ENCODE measurements around the gene SLC46A2.

Gene SLC46A2

DNA sequence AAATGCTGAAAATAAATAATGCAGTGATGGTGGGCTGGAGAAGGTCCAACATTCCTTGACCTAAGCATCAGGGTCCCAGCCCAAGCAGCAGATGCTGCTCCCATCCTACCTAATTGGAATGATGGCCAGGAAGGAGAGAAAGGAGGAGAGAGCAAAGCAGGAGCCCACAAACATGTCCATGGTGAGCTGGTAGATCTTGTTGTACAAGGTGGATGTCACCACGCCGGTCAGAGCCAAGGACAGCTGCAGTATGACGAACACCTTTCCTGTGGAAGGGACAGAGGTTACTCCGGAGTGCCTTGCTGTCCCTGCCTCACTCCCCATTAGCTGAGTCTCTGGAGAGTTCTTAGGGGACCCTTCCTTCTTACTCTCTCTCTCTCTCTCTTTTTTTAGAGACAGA lies 4.3 kb downstream of the SLC46A2 start:
- no peaks in the 10 kb centered on the region for H3K9me2 ChIP-seq (ENCODE audit: low read depth, low read length)
- no peak overlapping the region for H3K9ac ChIP-seq (ENCODE audit: low read length)
- TF ChIP-seq, protein P1, sequence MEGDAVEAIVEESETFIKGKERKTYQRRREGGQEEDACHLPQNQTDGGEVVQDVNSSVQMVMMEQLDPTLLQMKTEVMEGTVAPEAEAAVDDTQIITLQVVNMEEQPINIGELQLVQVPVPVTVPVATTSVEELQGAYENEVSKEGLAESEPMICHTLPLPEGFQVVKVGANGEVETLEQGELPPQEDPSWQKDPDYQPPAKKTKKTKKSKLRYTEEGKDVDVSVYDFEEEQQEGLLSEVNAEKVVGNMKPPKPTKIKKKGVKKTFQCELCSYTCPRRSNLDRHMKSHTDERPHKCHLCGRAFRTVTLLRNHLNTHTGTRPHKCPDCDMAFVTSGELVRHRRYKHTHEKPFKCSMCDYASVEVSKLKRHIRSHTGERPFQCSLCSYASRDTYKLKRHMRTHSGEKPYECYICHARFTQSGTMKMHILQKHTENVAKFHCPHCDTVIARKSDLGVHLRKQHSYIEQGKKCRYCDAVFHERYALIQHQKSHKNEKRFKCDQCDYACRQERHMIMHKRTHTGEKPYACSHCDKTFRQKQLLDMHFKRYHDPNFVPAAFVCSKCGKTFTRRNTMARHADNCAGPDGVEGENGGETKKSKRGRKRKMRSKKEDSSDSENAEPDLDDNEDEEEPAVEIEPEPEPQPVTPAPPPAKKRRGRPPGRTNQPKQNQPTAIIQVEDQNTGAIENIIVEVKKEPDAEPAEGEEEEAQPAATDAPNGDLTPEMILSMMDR (IDR thresholded peaks at IDR 0.05; ENCODE audit: low read length) = no peak
- no peak for TF ChIP-seq EZH2 (IDR thresholded peaks at IDR 0.05; ENCODE audit: borderline replicate concordance, low read length)
- no peaks in the 10 kb centered on the region for H3K27me3 ChIP-seq (ENCODE audit: insufficient read depth, low read length)
- no peak overlapping the region for H3K27ac ChIP-seq (ENCODE audit: low read depth, low read length, poor library complexity, severe bottlenecking)
- no peaks in the 10 kb centered on the region for H3K36me3 ChIP-seq (ENCODE audit: insufficient read depth, low read length)
- H3K4me3 ChIP-seq (ENCODE audit: low read depth, low read length, poor library complexity, severe bottlenecking) = no peak overlapping the region
- H3F3A ChIP-seq (ENCODE audit: insufficient read depth, low read length) = no peaks in the 10 kb centered on the region
- no peaks in the 10 kb centered on the region for H4K20me1 ChIP-seq (ENCODE audit: insufficient read depth, low read length)
- H3K79me2 ChIP-seq (ENCODE audit: insufficient read depth, low read length) = no peaks in the 10 kb centered on the region
- H3K4me2 ChIP-seq (ENCODE audit: low read length) = no peak overlapping the region
- no peak overlapping the region for H2AFZ ChIP-seq (ENCODE audit: low read length)
- H3K4me1 ChIP-seq (ENCODE audit: insufficient read depth, low read length, severe bottlenecking) = no peaks in the 10 kb centered on the region
- H3K9me3 ChIP-seq (ENCODE audit: low read length) = no peaks in the 10 kb centered on the region

GRCh38 chr9:112885324-112885723 lies 5.4 kb downstream of the SLC46A2 start:
- Histone ChIP-seq H3K9ac (ENCODE audit: low read length) (no peak overlapping the region), H3K4me1 (ENCODE audit: insufficient read depth, low read length, severe bottlenecking) (no peaks in the 10 kb centered on the region), H2AFZ (ENCODE audit: low read length) (no peak overlapping the region), H4K20me1 (ENCODE audit: insufficient read depth, low read length) (no peaks in the 10 kb centered on the region), H3K4me2 (ENCODE audit: low read length) (no peak overlapping the region), H3K27ac (ENCODE audit: low read depth, low read length, poor library complexity, severe bottlenecking) (no peak overlapping the region), H3K27me3 (ENCODE audit: insufficient read depth, low read length) (no peaks in the 10 kb centered on the region), H3K79me2 (ENCODE audit: insufficient read depth, low read length) (no peaks in the 10 kb centered on the region), H3K9me2 (ENCODE audit: low read depth, low read length) (no peaks in the 10 kb centered on the region), H3K9me3 (ENCODE audit: low read length) (no peaks in the 10 kb centered on the region), H3K36me3 (ENCODE audit: insufficient read depth, low read length) (no peaks in the 10 kb centered on the region), H3F3A (ENCODE audit: insufficient read depth, low read length) (no peaks in the 10 kb centered on the region), H3K4me3 (ENCODE audit: low read depth, low read length, poor library complexity, severe bottlenecking) (no peak overlapping the region)
- TF ChIP-seq, protein P1 (IDR thresholded peaks at IDR 0.05; ENCODE audit: low read length) = no peak
- no peak for TF ChIP-seq EZH2 (IDR thresholded peaks at IDR 0.05; ENCODE audit: borderline replicate concordance, low read length)

DNA sequence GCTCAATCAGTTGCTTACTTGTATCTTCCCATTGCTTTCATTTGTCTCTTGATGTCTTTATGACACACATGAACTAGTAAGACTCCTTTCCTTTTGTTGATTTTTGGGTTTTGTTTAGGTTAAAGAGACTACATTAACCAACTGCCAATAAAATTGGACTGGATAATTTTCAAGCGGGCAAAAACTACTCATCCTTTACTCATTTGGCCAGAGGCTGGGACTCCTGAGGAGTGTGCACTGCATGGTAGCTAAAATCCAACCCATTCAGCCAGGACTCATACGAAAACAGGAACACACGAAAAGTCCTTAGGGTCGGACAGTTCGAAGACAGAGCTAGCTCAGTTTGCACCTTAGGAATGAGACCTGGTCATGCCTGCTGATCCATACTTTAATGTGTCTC lies 6.0 kb downstream of the SLC46A2 start:
- Histone ChIP-seq H3K27me3 (ENCODE audit: insufficient read depth, low read length) (no peaks in the 10 kb centered on the region), H3K9me2 (ENCODE audit: low read depth, low read length) (no peaks in the 10 kb centered on the region), H3K4me3 (ENCODE audit: low read depth, low read length, poor library complexity, severe bottlenecking) (no peak overlapping the region), H3K4me2 (ENCODE audit: low read length) (no peak overlapping the region), H3K36me3 (ENCODE audit: insufficient read depth, low read length) (no peaks in the 10 kb centered on the region), H3F3A (ENCODE audit: insufficient read depth, low read length) (no peaks in the 10 kb centered on the region), H3K9me3 (ENCODE audit: low read length) (no peaks in the 10 kb centered on the region), H3K27ac (ENCODE audit: low read depth, low read length, poor library complexity, severe bottlenecking) (no peak overlapping the region), H3K9ac (ENCODE audit: low read length) (no peak overlapping the region), H3K79me2 (ENCODE audit: insufficient read depth, low read length) (no peaks in the 10 kb centered on the region), H4K20me1 (ENCODE audit: insufficient read depth, low read length) (no peaks in the 10 kb centered on the region), H2AFZ (ENCODE audit: low read length) (no peak overlapping the region), H3K4me1 (ENCODE audit: insufficient read depth, low read length, severe bottlenecking) (no peaks in the 10 kb centered on the region)
- TF ChIP-seq, protein P1 (IDR thresholded peaks at IDR 0.05; ENCODE audit: low read length) = no peak
- no peak for TF ChIP-seq EZH2 (IDR thresholded peaks at IDR 0.05; ENCODE audit: borderline replicate concordance, low read length)

Data from OCI-LY1 (cell line).